SU-DHL-6 (cell line): ENCODE data around the gene RABEP2.

ENCODE experiments used
- EZH2phosphoT487 ChIP-seq: fragments of 200-600 bp; sonication (generic), shearing (Covaris generic); conservative IDR thresholded peaks from 2 replicates; pipeline ENCODE4 v1.6.1; 2018; ENCODE audit warnings: mild to moderate bottlenecking, antibody characterized with exemption, low read length, moderate library complexity, mixed read lengths
- TF ChIP-seq, protein P1 (sequence below): fragments of 200-600 bp; sonication (generic); IDR thresholded peaks from one replicate; pipeline ENCODE4 v1.5.1; 2017; ENCODE audit warnings: antibody characterized with exemption, mild to moderate bottlenecking, low read length, moderate library complexity; ENCODE audit not compliant: insufficient read depth, poor library complexity, severe bottlenecking

DNA sequence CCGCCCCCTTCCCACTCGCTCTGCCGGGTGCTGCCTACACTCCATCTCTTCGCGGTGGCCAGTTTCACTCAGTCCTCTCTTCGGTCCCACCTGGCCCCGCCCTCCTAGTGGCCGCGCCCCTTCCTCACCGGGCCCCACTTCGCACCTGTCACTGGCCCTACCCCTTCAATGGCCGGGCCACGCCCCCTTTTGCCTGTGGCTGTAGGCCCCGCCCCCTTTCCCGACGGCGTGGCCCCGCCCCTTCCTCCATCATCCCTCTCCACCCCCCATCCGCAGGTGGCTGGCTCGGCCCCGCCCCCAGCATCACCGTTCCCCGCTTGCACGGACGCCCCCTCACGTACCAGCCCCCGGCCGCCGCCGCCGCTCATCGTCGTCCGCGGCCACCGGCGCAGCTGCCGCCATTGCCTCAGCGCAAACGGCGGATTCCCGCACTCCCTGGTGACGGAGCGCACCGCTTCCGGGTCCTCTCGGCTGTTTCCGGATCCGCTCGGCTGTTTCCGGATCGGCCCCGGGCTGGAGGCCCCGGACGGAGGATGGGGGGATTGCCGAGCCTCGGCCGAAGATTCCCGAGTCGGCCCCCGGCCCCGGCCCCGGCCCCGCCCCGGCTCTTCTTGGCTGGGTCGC lies at the start of gene RABEP2:
- TF ChIP-seq, protein P1, sequence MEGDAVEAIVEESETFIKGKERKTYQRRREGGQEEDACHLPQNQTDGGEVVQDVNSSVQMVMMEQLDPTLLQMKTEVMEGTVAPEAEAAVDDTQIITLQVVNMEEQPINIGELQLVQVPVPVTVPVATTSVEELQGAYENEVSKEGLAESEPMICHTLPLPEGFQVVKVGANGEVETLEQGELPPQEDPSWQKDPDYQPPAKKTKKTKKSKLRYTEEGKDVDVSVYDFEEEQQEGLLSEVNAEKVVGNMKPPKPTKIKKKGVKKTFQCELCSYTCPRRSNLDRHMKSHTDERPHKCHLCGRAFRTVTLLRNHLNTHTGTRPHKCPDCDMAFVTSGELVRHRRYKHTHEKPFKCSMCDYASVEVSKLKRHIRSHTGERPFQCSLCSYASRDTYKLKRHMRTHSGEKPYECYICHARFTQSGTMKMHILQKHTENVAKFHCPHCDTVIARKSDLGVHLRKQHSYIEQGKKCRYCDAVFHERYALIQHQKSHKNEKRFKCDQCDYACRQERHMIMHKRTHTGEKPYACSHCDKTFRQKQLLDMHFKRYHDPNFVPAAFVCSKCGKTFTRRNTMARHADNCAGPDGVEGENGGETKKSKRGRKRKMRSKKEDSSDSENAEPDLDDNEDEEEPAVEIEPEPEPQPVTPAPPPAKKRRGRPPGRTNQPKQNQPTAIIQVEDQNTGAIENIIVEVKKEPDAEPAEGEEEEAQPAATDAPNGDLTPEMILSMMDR, result no peak
- TF ChIP-seq EZH2phosphoT487, result no peak
